Stomach (tissue), 4 donors: Measurements from ENCODE around the gene UGT1A6.

ENCODE experiments used
- CTCF ChIP-seq, 7 experiments: fragments of 450-650 bp in 4 of 7; fragments of 200-600 bp in 3 of 7; sonication (generic) in 3 of 7; IDR thresholded peaks; one replicate each; pipeline ENCODE4 v1.5.1; 2016 to 2019; ENCODE audit warnings: antibody characterized with exemption in 7 of 7, control low read depth in 2 of 7, mild to moderate bottlenecking in 1 of 7
- POLR2A ChIP-seq, 4 donors: fragments of 450-650 bp; IDR thresholded peaks; one replicate each; pipeline ENCODE4 v1.6.1; 2016; ENCODE audit warnings: antibody characterized with exemption in 4 of 4, control low read depth in 2 of 4, mild to moderate bottlenecking in 1 of 4, moderate library complexity in 1 of 4
- POLR2AphosphoS5 ChIP-seq, 3 donors: sonication (generic); formaldehyde crosslinking; IDR thresholded peaks; one replicate each; pipeline ENCODE4 v1.6.1; 2016; ENCODE audit warnings: antibody characterized with exemption in 3 of 3

- TF ChIP-seq POLR2AphosphoS5 (IDR thresholded peaks at IDR 0.05), result no peak
- TF ChIP-seq CTCF (IDR thresholded peaks at IDR 0.05), result no peak
- no peak for TF ChIP-seq POLR2A (IDR thresholded peaks at IDR 0.05)
Measured at GRCh38 chr2:233663911-233664310, 28.8 kb upstream of the UGT1A6 start.
